C1 segment of cervical spinal cord (tissue), 14 donors: ENCODE results near the gene ODF4.

ENCODE experiments used
- DNase-seq, 14 donors: peaks; one replicate each; lab custom pipeline; 2025; lab: John Stamatoyannopoulos, UW

The ODF4 gene, protein sequence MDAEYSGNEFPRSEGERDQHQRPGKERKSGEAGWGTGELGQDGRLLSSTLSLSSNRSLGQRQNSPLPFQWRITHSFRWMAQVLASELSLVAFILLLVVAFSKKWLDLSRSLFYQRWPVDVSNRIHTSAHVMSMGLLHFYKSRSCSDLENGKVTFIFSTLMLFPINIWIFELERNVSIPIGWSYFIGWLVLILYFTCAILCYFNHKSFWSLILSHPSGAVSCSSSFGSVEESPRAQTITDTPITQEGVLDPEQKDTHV

GRCh38 chr17:8339540-8339939 lies at the start of gene ODF4:
Gene ODF4 (plus strand): TSS chr17:8339840. CDS start chr17:8340052, 212 bp downstream.
- no peak for DNase-seq

DNA sequence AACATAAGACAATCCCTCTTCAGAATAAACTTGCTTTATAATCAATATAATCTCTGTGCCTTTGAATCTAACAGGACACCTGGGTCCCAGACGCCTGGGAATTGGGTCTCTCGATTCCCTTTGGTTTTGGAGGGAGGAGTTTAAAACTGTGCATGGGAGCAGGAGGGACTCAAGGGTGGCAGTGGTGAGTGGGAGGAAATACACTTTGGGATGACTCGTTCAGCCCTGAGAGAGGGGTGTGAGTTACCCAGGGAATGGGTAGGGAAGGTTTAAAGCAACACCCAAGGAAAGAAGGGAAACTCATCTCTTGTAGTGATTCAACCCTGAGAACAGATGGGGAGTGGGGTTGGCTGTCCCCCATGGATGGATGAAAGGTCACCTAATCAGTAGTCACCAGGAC lies 49.6 kb upstream of the ODF4 start:
- DNase-seq: no peak

DNA sequence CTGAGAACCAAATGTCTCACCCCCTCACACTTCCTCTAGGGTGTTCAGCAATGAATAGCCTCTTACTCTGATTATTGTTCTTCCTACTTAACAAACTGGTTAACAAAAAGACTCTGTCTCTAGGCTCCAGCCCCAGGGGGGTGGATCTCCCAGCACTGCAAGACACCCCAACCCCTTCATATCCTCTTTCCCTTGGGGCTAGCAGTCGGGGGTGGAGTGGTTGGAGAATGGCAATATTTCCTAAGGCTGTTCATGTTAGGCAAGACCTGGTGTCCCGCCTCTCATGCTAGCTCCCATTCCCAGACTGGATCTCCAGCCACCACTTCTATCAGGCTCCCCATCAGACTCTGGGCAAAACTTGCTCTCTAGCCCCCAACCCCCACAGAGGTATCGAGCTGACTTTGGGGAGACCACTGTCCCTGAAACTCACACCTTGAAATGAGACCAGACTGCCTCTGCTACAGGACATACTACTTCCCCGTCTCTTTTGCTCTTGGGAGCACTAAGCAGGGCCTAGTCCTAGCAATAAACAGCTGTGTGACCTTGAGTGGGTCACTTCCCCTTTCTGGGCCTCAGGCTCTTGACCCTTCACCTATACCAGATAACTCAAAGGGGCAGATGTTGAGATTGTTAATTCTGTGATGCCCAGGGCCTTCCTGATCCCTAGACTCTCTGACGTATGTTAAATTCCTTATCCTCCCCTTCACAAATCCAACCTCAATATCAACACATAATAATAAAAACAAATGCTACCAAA lies 46.8 kb upstream of the ODF4 start:
- DNase-seq: no peak

- DNase-seq: no peak
Measured at GRCh38 chr17:8294361-8294760, 45.3 kb upstream of the ODF4 start.

DNA sequence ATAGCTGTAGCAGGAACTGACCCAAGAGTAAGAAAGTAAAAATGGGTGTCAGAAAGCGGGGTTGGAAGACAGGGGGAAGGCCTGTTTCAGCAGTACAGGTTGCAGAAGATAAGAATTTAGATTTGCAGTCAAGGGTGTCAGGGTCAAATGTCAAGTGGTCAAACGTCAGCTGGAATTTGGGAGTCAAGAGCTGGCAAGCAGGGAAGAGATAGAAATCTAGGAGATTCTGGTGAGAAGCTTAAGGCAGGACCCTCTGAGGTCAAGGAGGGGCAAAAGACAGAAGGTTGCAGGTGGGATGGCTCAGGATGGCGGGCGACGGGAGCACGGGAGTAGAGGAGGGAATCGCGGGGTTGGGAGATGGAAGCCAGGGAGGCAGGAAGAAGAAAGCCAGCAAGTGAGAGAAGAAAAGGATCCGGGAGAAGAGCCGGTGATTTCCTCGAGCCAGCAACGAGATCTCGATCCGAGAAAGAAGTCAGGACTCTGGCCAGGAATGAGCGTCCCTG lies 44.8 kb upstream of the ODF4 start:
- DNase-seq: peak in 1 of 14 donors; percentile 78

DNA sequence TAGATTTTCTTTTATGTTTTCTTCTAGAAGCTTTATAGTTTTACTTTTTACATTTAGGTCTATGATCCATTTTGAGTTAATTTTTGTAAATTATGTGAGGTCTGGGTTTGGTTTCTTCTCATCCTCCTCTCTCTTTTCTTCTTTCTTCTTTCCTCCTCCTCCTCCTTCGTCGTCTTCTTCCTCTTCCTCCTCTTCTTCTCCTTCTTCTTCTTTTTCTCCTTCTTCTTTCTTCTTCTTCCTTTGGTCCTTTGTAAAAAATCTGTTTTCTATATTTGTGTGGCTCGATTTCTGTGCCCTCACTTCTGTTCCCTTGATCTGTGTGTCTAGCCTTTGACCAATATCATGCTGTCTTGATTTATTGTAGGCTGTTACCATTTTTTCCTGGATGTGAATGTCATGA lies 39.4 kb upstream of the ODF4 start:
- DNase-seq: no peak

DNA sequence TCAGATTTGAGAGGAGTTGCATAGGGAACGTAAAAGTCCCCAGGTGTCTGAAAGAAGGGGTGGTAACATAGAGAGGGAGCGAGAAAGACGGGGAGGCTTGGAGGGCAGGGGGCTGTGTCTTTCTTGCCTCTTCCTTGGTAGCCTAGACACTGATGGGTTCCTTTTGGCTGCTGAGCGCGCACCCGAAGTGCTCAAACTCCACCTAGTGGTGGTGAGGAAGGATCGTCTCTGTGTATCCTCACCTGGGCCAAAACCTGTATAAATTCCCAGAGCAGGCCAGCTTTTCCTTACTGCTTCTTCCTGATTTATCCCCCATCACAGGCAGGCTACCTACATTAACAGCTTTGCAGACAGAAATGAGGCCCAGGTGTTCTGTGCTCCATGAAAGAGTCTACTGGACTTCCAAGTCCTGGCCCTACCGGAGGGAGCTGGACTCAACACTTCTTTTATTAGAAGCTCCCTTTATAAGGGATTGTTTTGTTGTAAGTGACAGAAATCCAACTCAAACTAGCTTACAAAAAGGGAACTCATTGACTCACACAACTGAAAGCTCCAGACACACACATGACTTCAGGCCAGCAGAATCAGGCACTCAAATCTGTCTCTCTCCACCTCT lies 38.9 kb upstream of the ODF4 start:
- DNase-seq: peak in 11 of 14 donors; percentile 8 to 65 (median 16)

GRCh38 chr17:8310601-8311123 lies 29.0 kb upstream of the ODF4 start:
- DNase-seq: no peak

DNA sequence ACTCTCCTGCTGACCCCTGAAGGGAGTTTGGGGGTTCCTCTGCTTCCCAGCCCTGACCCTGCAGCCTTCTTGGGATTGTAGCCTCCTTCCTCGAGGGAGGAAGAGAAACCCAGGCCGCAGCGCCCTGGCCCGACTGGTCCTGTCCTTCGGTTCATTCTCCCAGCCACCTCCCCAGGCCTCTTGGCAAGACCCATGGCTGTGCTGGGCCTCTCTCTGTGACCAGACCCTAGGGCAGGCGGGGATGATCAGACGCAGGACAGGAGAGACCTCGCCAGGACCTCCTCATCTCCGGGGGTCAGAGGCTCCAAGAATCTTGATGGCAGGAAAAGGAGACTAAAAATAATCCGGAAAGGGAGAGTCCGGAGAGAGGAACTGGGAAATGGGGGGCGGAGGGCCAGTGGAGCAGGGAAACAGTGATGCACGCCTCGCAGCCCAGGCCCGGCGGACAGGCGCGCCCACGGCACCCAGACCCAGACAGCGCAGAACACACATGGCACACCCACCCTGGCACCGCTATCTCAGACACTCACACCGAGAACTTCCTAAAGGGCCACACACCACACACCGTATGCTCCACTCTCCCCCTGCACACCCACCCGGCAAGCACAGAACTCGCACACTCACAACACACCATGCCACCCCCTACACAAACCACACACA lies 28.4 kb upstream of the ODF4 start:
- DNase-seq: no peak

DNA sequence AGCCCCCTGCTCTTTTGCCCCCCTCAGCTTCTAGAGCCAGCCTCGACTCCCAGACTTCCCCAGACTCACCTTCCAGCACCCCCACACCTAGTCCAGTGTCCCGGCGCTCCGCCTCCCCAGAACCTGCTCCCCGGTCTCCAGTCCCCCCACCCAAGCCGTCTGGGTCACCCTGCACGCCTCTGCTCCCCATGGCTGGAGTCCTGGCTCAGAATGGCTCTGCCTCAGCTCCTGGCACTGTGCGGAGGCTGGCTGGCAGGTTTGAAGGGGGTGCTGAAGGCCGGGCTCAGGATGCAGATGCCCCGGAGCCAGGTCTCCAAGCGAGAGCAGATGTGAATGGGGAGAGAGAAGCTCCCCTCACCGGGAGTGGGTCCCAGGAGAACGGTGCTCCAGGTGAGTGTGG lies 27.4 kb upstream of the ODF4 start:
- DNase-seq: no peak

- no peak for DNase-seq
Measured at GRCh38 chr17:8312726-8313600, 26.7 kb upstream of the ODF4 start.

DNA sequence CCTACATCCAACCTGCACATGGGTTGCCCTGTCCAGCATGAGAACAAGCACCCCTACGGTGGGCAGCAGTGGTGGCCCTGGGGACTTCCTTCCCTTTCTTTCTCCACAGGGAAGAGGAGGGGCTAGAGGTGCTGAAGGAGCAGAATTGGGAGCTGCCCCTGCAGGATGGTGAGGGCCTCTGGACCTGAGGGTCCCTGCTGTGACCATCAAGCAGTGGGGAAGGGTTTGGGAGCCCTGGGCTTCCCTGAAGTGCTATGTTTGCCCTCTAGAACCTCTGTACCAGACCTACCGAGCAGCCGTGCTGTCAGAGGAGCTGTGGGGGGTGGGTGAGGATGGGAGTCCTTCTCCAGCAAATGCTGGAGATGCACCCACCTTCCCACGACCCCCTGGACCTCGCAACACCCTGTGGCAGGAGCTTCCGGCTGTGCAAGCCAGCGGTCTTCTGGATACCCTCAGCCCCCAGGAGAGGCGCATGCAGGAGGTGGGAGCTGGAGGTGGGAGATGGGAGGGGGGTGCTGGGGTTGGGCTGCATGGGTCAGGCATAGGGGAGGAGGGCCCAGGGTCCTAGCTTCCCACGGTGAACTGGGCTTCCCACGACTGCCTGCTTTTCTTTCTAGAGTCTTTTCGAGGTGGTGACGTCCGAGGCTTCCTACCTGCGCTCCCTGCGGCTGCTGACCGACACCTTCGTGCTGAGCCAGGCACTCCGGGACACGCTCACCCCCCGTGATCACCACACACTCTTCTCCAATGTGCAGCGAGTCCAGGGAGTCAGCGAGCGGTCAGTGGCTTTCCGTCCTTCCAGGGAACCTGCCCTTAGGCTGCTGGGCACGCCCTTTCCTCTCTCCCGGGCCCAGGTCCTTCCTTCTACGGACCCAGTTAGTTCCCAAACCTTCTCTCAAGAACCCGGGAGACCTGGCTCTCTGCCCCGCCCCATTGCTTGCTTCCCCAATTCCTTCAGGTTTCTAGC lies 24.6 kb upstream of the ODF4 start:
- no peak for DNase-seq

- DNase-seq: no peak
Measured at GRCh38 chr17:8315764-8316217, 23.8 kb upstream of the ODF4 start.

- no peak for DNase-seq
Measured at GRCh38 chr17:8318010-8318935, 21.4 kb upstream of the ODF4 start.

GRCh38 chr17:8320262-8320661 lies 19.4 kb upstream of the ODF4 start:
- DNase-seq: no peak

GRCh38 chr17:8320990-8321389 lies 18.6 kb upstream of the ODF4 start:
- DNase-seq: no peak

- DNase-seq: no peak
Measured at GRCh38 chr17:8322061-8322460, 17.6 kb upstream of the ODF4 start.

- no peak for DNase-seq
Measured at GRCh38 chr17:8324132-8324531, 15.5 kb upstream of the ODF4 start.
